NK-92 (cell line): ENCODE results near the gene BET1L.
"Not testable (repeated sequence)": the region's sequence is repeated elsewhere in the genome, so short reads cannot be mapped to it uniquely, and the experiment has no call there.

ENCODE experiments used
- DNase-seq: peaks from one replicate; lab custom pipeline; 2025; ENCODE audit not compliant: unreplicated experiment; lab: John Stamatoyannopoulos, UW

The BET1L gene

GRCh38 chr11:207208-207862 lies at the start of gene BET1L, which contains the start of gene RIC8A:
BET1L (minus strand) TSS chr11:207399; CDS start chr11:207321, 78 bp downstream.
RIC8A (plus strand) TSS chr11:207708; CDS start chr11:208855, 1,147 bp downstream.
- DNase-seq: peak; percentile 88

- no peak for DNase-seq
Observed at GRCh38 chr11:255816-256215, 48.6 kb upstream of the BET1L start.

- DNase-seq: no peak
Observed at GRCh38 chr11:255176-255575, 48.0 kb upstream of the BET1L start.

- no peak for DNase-seq
Observed at GRCh38 chr11:253886-254270, 46.7 kb upstream of the BET1L start.

- no peak for DNase-seq
Observed at GRCh38 chr11:253160-253885, 46.1 kb upstream of the BET1L start.

- no peak for DNase-seq
Observed at GRCh38 chr11:252666-253065, 45.5 kb upstream of the BET1L start.

- no peak for DNase-seq
Observed at GRCh38 chr11:251550-251949, 44.4 kb upstream of the BET1L start.

GRCh38 chr11:250740-251299 lies 43.6 kb upstream of the BET1L start:
- no peak for DNase-seq

- no peak for DNase-seq
Observed at GRCh38 chr11:250274-250673, 43.1 kb upstream of the BET1L start.

GRCh38 chr11:249062-249461 lies 41.9 kb upstream of the BET1L start:
- no peak for DNase-seq

- no peak for DNase-seq
Observed at GRCh38 chr11:244376-244775, 37.2 kb upstream of the BET1L start.

- DNase-seq: no peak
Observed at GRCh38 chr11:241634-242033, 34.4 kb upstream of the BET1L start.

- DNase-seq: no peak
Observed at GRCh38 chr11:240315-240714, 33.1 kb upstream of the BET1L start.

- not testable (repeated sequence) for DNase-seq
Observed at GRCh38 chr11:238346-238745, 31.1 kb upstream of the BET1L start.

GRCh38 chr11:236774-237767 lies 29.9 kb upstream of the BET1L start, which contains the start of gene PSMD13:
PSMD13 (plus strand) TSS chr11:236976; CDS start chr11:237050, 74 bp downstream.
- DNase-seq: no peak

- no peak for DNase-seq
Observed at GRCh38 chr11:235997-236773, 29.0 kb upstream of the BET1L start, which contains the start of gene SIRT3. SIRT3 (minus strand) TSS chr11:236342; CDS start chr11:236328, 14 bp downstream.

- DNase-seq: no peak
Observed at GRCh38 chr11:235609-235996, 28.4 kb upstream of the BET1L start.

GRCh38 chr11:235180-235579 lies 28.0 kb upstream of the BET1L start:
- no peak for DNase-seq

GRCh38 chr11:232783-233565 lies 25.8 kb upstream of the BET1L start:
- DNase-seq: no peak
